GM18873 (cell line): ENCODE data around the gene TUB.

Experiments used
- ATAC-seq: cut with Tn5 transposase; IDR thresholded peaks from one replicate; pipeline ENCODE4 v1.9.1; 2021; ENCODE audit warnings: mild to moderate bottlenecking, moderate library complexity, moderate number of reproducible peaks; ENCODE audit not compliant: unreplicated experiment, low FRiP score

TUB gene

GRCh38 chr11:8080674-8081590 lies at the start of gene TUB:
TSS of gene TUB (plus strand) at chr11:8081211. CDS start at chr11:8081511, 300 bp downstream.
- ATAC-seq: no peak

GRCh38 chr11:8031248-8032115 lies 49.5 kb upstream of the TUB start:
- ATAC-seq: no peak

GRCh38 chr11:8032122-8032521 lies 48.9 kb upstream of the TUB start:
- ATAC-seq: no peak

GRCh38 chr11:8032576-8033304 lies 48.3 kb upstream of the TUB start:
- no peak for ATAC-seq

GRCh38 chr11:8033305-8034105 lies 47.5 kb upstream of the TUB start:
- ATAC-seq: no peak

GRCh38 chr11:8034106-8034585 lies 46.9 kb upstream of the TUB start:
- no peak for ATAC-seq

GRCh38 chr11:8034604-8035190 lies 46.3 kb upstream of the TUB start:
- ATAC-seq: no peak

- no peak for ATAC-seq
These were observed 45.7 kb upstream of the TUB start for GRCh38 chr11:8035200-8035855.

- no peak for ATAC-seq
These were observed 44.8 kb upstream of the TUB start for GRCh38 chr11:8036002-8036802.

GRCh38 chr11:8036986-8037385 lies 44.0 kb upstream of the TUB start:
- no peak for ATAC-seq

GRCh38 chr11:8038393-8038792 lies 42.6 kb upstream of the TUB start:
- no peak for ATAC-seq

GRCh38 chr11:8038811-8039529 lies 42.0 kb upstream of the TUB start:
- ATAC-seq: no peak

- ATAC-seq: no peak
These were observed 41.3 kb upstream of the TUB start for GRCh38 chr11:8039530-8040260.

GRCh38 chr11:8040261-8040920 lies 40.6 kb upstream of the TUB start:
- no peak for ATAC-seq

- no peak for ATAC-seq
These were observed 40.1 kb upstream of the TUB start for GRCh38 chr11:8040921-8041285.

- no peak for ATAC-seq
These were observed 39.4 kb upstream of the TUB start for GRCh38 chr11:8041576-8041975.
